Brain microvascular endothelial cell (primary cell): ENCODE data around the gene GALNT10.

Experiments used
- DNase-seq: peaks from one replicate; pipeline ENCODE4 v3.0.0-alpha.2; 2020
- H3K27ac ChIP-seq: fragments of 250-450 bp; sonication (Bioruptor Pico); 2 replicates; pipeline ENCODE4 v1.5.1; 2020; ENCODE audit warnings: mild to moderate bottlenecking, moderate library complexity
- H3K27me3 ChIP-seq: fragments of 250-450 bp; sonication (Bioruptor Pico); replicated peaks from 2 replicates; pipeline ENCODE4 v1.5.1; 2020; ENCODE audit warnings: mild to moderate bottlenecking
- H3K36me3 ChIP-seq: fragments of 250-450 bp; sonication (Bioruptor Pico); replicated peaks from 2 replicates; pipeline ENCODE4 v1.5.1; 2020; ENCODE audit warnings: mild to moderate bottlenecking
- H3K4me3 ChIP-seq: 2 replicates; pipeline ENCODE4 v1.5.1; 2011; ENCODE audit warnings: low read depth, mild to moderate bottlenecking, control low read depth, low read length, moderate library complexity
- CTCF ChIP-seq: IDR thresholded peaks from 2 replicates; pipeline ENCODE4 v1.5.1; 2011; ENCODE audit warnings: low read depth, mild to moderate bottlenecking, moderate library complexity, low read length, control low read depth, inconsistent platforms; ENCODE audit errors: missing control alignments
- in situ Hi-C: cut with HindIII; loops from 2 replicates; pipeline ENCODE4 v1.10.0; 2017; ENCODE audit warnings: low sequenced_read_pairs, low pct_ligation_motif_present

GALNT10 gene

GRCh38 chr5:154318691-154319090 is 128.2 kb downstream of the GALNT10 start:
- TF ChIP-seq CTCF = no peak
- Histone ChIP-seq H3K27ac (no peak overlapping the region), H3K36me3 (peaks cover 6% of the 10 kb centered on the region), H3K4me3 (no peak overlapping the region), H3K27me3 (no peaks in the 10 kb centered on the region)
- in situ Hi-C loops = no loop called here
- DNase-seq = no peak

GRCh38 chr5:154319736-154320135 is 129.2 kb downstream of the GALNT10 start:
- no peak overlapping the region for H3K27ac ChIP-seq
- H3K36me3 ChIP-seq = peaks cover 6% of the 10 kb centered on the region
- DNase-seq = no peak
- H3K4me3 ChIP-seq = no peak overlapping the region
- H3K27me3 ChIP-seq = no peaks in the 10 kb centered on the region
- in situ Hi-C loops = no loop called here
- no peak for TF ChIP-seq CTCF

GRCh38 chr5:154320224-154321089 is 129.9 kb downstream of the GALNT10 start:
- Histone ChIP-seq H3K4me3 (no peak overlapping the region), H3K36me3 (peaks cover 6% of the 10 kb centered on the region), H3K27ac (no peak overlapping the region), H3K27me3 (no peaks in the 10 kb centered on the region)
- TF ChIP-seq CTCF = no peak
- DNase-seq = no peak
- in situ Hi-C loops = no loop called here

GRCh38 chr5:154321546-154321945 is 131.0 kb downstream of the GALNT10 start:
- Histone ChIP-seq H3K27me3 (no peaks in the 10 kb centered on the region), H3K4me3 (no peak overlapping the region), H3K27ac (no peak overlapping the region), H3K36me3 (peaks cover 3% of the 10 kb centered on the region)
- no peak for DNase-seq
- in situ Hi-C loops = no loop called here
- TF ChIP-seq CTCF = no peak

GRCh38 chr5:154324033-154324432 is 133.5 kb downstream of the GALNT10 start:
- H3K36me3 ChIP-seq = no peaks in the 10 kb centered on the region
- no peak for DNase-seq
- TF ChIP-seq CTCF = no peak
- H3K4me3 ChIP-seq = no peak overlapping the region
- H3K27ac ChIP-seq = no peak overlapping the region
- H3K27me3 ChIP-seq = no peaks in the 10 kb centered on the region
- in situ Hi-C loops = no loop called here

- in situ Hi-C loops = no loop called here
- no peaks in the 10 kb centered on the region for H3K27me3 ChIP-seq
- no peak overlapping the region for H3K4me3 ChIP-seq
- no peak overlapping the region for H3K27ac ChIP-seq
- TF ChIP-seq CTCF = no peak
- DNase-seq = no peak
- peaks cover 10% of the 10 kb centered on the region for H3K36me3 ChIP-seq
These were observed 135.0 kb downstream of the GALNT10 start for GRCh38 chr5:154325566-154325965.
